ENCODE data around the gene CKLF.

The CKLF gene, protein sequence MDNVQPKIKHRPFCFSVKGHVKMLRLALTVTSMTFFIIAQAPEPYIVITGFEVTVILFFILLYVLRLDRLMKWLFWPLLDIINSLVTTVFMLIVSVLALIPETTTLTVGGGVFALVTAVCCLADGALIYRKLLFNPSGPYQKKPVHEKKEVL

DNA sequence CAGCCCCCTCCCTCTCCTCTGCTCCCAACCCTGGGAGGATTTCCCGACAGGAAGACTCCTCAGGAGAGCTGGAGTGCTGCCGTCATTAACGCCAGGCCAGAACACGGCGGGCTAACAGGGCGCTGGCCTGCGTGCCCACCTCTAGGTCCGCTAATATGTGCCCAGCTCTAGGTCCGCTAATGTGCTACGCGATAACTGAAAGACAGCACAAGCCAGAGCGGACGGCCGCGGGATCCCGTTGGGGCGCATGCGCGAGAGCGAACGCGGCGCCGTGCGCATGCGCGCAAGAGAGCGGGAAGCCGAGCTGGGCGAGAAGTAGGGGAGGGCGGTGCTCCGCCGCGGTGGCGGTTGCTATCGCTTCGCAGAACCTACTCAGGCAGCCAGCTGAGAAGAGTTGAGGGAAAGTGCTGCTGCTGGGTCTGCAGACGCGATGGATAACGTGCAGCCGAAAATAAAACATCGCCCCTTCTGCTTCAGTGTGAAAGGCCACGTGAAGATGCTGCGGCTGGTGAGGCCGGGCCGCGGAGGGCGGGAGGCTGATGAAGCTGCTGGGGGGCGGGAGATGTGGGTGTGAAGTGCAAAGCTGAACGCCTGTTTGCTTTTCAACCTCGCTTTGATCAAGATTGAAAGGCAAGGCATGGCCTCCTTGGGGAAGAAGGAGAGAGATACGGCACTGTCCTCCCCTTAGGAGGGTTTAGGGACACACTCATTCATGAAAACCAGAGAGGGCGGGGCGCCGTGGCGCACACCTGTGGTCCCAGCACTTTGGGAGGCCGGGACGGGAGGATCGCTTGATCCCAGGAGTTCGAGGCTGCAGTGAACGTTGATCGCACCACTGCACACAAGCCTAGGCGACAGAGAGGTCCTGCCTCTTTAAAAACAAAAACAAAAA is at the start of gene CKLF:
Gene CKLF (plus strand): TSS at position 291 of the 892 bp plus-strand sequence. CDS start 140 bp downstream, at position 431.
- peak within 1 kb of the TSS; percentile 91 for H3K4me3 Mint-ChIP-seq
- DNase-seq (ENCODE audit: low spot score in 2 of 2), result peak; percentile 87 to 88
- peaks cover 37% of the 10 kb centered on the region for H3K36me3 Mint-ChIP-seq (ENCODE audit: insufficient read depth)
- H3K27me3 Mint-ChIP-seq, result no peaks in the 10 kb centered on the region
- peak; percentile 81 for ATAC-seq (replicated peaks; ENCODE audit: extremely low read depth, poor library complexity, severe bottlenecking)
- peaks cover 78% of the 10 kb centered on the region for H3K4me1 Mint-ChIP-seq
- peak within 1 kb of the TSS; percentile 96 for H3K27ac Mint-ChIP-seq (ENCODE audit: low read depth)
- H3K9me3 Mint-ChIP-seq, result no peaks in the 10 kb centered on the region

DNA sequence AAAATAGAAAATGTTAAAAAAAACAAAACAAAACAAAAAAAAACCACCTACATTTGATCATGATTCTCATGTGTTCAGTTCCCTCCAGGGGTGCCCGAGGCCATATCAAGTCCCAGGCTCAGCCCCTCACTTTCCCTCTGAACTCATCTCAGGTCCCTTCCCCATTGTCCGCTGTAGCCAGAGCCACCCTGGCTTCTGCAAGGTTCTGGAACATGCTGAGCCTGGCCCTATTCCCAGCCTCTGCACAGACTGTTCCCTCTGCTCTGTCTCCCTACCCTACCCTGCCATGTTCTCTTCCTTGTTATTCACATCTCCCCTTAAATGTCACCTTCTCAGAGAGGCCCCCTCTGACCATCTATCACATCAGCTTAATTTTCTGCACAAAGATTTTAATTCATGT is 49.3 kb upstream of the CKLF start:
- peak overlapping the region; percentile 1 for H3K27ac Mint-ChIP-seq (ENCODE audit: low read depth)
- no peak for ATAC-seq (replicated peaks; ENCODE audit: extremely low read depth, poor library complexity, severe bottlenecking)
- no peak overlapping the region for H3K4me3 Mint-ChIP-seq

DNA sequence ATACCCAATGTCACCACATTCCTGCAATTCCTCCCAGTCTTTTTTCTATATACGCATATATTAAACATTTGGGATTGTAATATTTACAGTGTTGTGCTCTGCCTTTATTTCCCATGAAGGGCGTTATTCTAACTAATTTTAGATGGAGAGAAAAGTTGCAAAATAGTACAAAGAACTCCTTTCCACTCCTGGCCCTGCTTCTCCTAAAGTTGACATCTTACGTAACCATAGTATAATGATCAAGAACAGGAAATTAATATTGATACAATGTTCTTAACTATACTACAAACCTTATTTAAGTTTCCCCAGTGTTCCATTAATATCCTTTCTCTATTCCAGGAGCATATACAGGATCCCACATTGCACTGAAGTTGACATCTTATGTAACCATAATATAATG is 48.8 kb upstream of the CKLF start:
- peaks cover 2% of the 10 kb centered on the region for H3K36me3 Mint-ChIP-seq (ENCODE audit: insufficient read depth)
- no peak for ATAC-seq (replicated peaks; ENCODE audit: extremely low read depth, poor library complexity, severe bottlenecking)

More for the DNA sequence above, 49.3 kb upstream of the CKLF start:
- H3K9me3 Mint-ChIP-seq, result no peaks in the 10 kb centered on the region
- no peaks in the 10 kb centered on the region for H3K27me3 Mint-ChIP-seq
- peaks cover 2% of the 10 kb centered on the region for H3K36me3 Mint-ChIP-seq (ENCODE audit: insufficient read depth)
- no peak for DNase-seq (ENCODE audit: low spot score in 2 of 2)
- peaks cover 6% of the 10 kb centered on the region for H3K4me1 Mint-ChIP-seq

DNA sequence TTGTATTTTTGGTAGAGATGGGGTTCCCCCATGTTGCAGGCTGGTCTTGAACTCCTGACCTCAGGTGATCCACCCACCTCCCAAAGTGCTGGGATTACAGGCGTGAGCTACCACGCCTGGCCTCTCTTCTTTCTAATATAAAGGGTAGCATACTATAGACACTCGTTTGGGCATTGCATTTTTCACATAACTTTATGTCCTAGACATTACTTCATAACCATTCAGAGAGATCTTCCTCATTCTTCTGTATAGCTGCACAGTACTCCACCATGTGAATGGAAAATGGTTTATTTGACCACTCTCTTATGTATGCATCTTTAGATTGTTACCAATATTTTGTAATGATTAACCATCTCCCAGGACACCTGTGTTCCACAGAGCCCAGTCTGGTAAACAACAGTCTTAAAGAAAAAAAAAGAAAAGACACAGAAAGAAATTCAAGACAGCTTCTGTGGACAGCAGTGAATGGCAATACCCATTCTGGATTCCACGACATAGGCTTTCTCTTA is 44.6 kb upstream of the CKLF start:
- peaks cover 2% of the 10 kb centered on the region for H3K36me3 Mint-ChIP-seq (ENCODE audit: insufficient read depth)
- H3K9me3 Mint-ChIP-seq, result no peaks in the 10 kb centered on the region
- no peak overlapping the region for H3K27ac Mint-ChIP-seq (ENCODE audit: low read depth)
- no peak for DNase-seq (ENCODE audit: low spot score in 2 of 2)
- peaks cover 11% of the 10 kb centered on the region for H3K4me1 Mint-ChIP-seq
- H3K4me3 Mint-ChIP-seq, result no peak overlapping the region
- no peaks in the 10 kb centered on the region for H3K27me3 Mint-ChIP-seq
- ATAC-seq (replicated peaks; ENCODE audit: extremely low read depth, poor library complexity, severe bottlenecking), result no peak

More for the DNA sequence above, 48.8 kb upstream of the CKLF start:
- no peak overlapping the region for H3K4me3 Mint-ChIP-seq
- H3K9me3 Mint-ChIP-seq, result no peaks in the 10 kb centered on the region
- H3K27ac Mint-ChIP-seq (ENCODE audit: low read depth), result peak overlapping the region; percentile 1
- peaks cover 8% of the 10 kb centered on the region for H3K4me1 Mint-ChIP-seq
- no peak for DNase-seq (ENCODE audit: low spot score in 2 of 2)
- no peaks in the 10 kb centered on the region for H3K27me3 Mint-ChIP-seq

DNA sequence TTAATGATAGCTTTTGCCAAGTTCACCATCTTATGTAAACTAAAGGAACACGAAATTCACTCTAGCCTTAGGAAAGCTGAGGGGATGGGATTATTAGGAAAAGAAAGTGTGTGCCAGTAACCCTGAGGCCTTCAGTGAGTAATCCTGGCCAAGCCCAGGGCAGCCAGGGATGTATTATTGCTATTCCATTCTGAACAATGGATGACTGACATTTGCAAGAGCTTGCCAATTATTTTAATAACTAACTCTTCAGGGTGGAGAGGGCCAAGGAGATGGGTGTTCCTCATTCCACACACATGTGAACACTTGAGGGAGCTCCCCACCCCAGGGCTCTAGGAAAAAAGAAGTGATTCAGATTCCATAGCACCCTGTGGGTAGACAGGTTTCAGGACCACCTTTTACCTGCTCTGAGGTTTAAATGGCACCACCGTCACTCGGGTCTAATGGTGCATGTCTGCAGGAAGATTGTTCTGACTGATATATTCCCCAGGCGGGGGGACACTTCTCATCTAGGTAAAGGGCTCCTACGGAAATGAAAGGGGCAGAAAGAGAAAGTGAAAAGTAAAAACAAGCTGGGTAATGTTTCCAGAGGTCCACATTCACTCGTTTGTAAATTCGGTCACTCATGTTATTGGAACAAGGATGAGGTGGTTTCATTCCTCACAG is 44.0 kb upstream of the CKLF start:
- Mint-ChIP-seq H3K4me1 (peaks cover 11% of the 10 kb centered on the region), H3K36me3 (ENCODE audit: insufficient read depth) (peaks cover 2% of the 10 kb centered on the region), H3K9me3 (no peaks in the 10 kb centered on the region), H3K27ac (ENCODE audit: low read depth) (no peak overlapping the region), H3K27me3 (no peaks in the 10 kb centered on the region), H3K4me3 (no peak overlapping the region)
- DNase-seq (ENCODE audit: low spot score in 2 of 2) (no peak), ATAC-seq (replicated peaks; ENCODE audit: extremely low read depth, poor library complexity, severe bottlenecking) (no peak)

DNA sequence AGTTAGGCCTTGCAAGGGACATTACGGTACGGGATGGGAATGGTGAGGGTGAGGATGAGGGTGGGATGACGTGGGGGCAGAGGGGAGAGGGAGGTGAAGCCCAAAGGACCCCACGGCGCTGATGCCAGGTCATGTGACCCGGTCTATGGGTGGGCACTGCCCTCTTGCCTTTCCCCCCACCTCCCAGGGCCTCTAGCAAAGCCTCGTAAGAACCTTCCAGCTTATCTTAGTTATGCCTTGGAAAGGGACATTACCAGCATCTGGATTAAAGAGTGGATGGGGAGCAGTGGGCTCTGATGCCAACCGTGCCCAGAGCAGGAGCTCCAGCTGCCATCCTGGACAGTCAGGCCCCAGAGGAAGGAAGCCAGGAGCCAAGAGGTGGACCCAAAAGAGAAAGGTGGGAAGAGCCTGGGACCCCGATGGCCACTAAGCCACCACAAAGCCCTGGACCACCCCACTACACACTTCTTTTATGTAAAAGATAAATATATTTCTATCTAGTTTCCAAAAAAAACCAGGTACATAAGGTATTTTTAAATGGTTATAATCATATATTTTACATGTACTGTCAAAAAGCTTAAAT is 43.4 kb upstream of the CKLF start:
- peaks cover 2% of the 10 kb centered on the region for H3K36me3 Mint-ChIP-seq (ENCODE audit: insufficient read depth)
- no peak overlapping the region for H3K27ac Mint-ChIP-seq (ENCODE audit: low read depth)
- H3K4me3 Mint-ChIP-seq, result no peak overlapping the region
- H3K9me3 Mint-ChIP-seq, result no peaks in the 10 kb centered on the region
- no peaks in the 10 kb centered on the region for H3K27me3 Mint-ChIP-seq
- ATAC-seq (replicated peaks; ENCODE audit: extremely low read depth, poor library complexity, severe bottlenecking) (no peak), DNase-seq (ENCODE audit: low spot score in 2 of 2) (no peak)
- H3K4me1 Mint-ChIP-seq, result peaks cover 11% of the 10 kb centered on the region

DNA sequence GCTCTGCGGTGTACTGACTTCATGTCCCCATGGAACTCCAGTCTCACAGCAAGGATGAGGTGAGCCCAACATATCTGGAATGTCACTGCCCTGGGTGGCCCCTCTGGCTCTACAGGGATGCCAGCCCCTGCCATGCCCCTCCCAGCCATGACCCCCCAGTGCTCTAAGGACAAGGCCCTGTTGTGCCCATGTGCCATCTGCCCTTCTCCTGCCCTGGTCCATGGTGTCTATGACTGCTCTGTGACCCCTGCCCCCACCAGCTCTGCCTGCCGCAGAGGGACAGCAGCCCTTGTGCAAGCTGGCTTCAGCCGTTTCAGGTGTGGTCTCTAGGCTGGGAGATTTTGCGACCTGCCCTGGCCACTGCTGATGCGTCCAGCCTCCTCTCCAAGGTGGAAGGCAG is 42.8 kb upstream of the CKLF start:
- H3K27ac Mint-ChIP-seq (ENCODE audit: low read depth), result no peak overlapping the region
- no peak overlapping the region for H3K4me3 Mint-ChIP-seq
- no peak for ATAC-seq (replicated peaks; ENCODE audit: extremely low read depth, poor library complexity, severe bottlenecking)
- no peaks in the 10 kb centered on the region for H3K9me3 Mint-ChIP-seq
- peaks cover 2% of the 10 kb centered on the region for H3K36me3 Mint-ChIP-seq (ENCODE audit: insufficient read depth)
- H3K4me1 Mint-ChIP-seq, result peaks cover 11% of the 10 kb centered on the region
- no peaks in the 10 kb centered on the region for H3K27me3 Mint-ChIP-seq
- DNase-seq (ENCODE audit: low spot score in 2 of 2), result no peak

DNA sequence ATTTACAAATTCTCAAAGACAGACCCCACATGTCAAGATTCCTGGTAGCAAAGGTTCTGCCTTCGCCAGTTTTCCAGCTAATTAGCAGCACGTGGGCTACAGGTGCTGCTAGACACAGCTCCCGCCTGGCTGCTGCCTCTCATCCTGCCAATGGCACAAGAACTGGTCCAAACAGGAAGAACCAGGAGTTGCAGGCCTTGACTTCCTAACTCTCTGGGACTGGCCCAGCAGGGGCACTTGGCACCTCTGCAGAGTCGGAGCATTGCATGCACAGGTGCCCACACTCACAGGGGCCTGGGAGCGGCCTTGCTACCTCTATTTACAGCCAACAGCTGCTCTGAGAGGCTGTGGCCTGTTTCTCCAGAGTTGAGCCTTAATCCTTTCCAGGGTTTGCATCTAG is 42.1 kb upstream of the CKLF start:
- H3K27ac Mint-ChIP-seq (ENCODE audit: low read depth), result no peak overlapping the region
- no peaks in the 10 kb centered on the region for H3K9me3 Mint-ChIP-seq
- no peaks in the 10 kb centered on the region for H3K27me3 Mint-ChIP-seq
- peaks cover 17% of the 10 kb centered on the region for H3K4me1 Mint-ChIP-seq
- DNase-seq (ENCODE audit: low spot score in 2 of 2), result no peak
- no peak for ATAC-seq (replicated peaks; ENCODE audit: extremely low read depth, poor library complexity, severe bottlenecking)
- peaks cover 2% of the 10 kb centered on the region for H3K36me3 Mint-ChIP-seq (ENCODE audit: insufficient read depth)
- no peak overlapping the region for H3K4me3 Mint-ChIP-seq

DNA sequence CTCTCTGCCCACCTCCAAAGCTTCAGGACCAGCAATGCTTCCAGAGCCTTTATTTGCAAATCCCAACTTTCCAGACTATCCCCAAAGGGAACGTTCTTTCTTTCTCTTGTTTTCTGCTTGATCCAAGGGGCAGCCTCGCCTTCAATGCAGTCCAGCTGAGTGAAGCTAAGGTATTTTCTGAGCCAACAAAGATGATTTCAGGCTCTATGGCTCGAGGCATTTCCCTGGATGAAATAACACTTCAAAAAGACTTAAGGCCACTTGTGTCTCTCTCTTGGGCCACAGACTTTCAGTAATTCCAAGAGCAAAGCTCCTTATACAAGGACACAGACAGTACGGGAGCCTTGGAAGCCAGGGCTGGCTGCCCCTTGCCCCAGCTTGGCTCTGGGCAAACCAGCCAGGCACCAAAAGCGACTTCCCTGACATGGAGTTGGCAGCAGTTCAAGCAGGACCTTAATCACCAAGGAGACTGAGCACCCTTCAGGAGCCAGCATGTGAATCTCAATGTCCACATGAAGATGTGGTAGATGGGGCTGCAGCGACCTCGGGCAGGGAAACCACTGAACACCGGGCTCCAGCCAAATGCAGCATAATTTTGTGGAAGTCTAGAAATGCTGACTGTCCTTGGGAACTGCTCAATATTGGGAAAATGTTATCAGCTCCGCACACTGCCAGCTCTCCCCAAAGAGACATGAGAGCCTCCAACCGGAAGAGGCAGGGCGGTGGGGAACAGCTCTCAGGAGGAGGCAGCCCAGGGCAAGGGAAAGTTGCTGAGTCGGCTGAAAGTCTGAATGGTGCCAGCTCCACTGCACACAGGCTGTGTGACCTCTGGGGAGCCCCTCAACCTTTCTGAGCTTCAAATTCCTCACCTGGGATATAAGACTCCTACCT is 41.4 kb upstream of the CKLF start:
- no peaks in the 10 kb centered on the region for H3K9me3 Mint-ChIP-seq
- ATAC-seq (replicated peaks; ENCODE audit: extremely low read depth, poor library complexity, severe bottlenecking) (no peak), DNase-seq (ENCODE audit: low spot score in 2 of 2) (no peak)
- H3K4me1 Mint-ChIP-seq, result peaks cover 24% of the 10 kb centered on the region
- peaks cover 1% of the 10 kb centered on the region for H3K36me3 Mint-ChIP-seq (ENCODE audit: insufficient read depth)
- H3K4me3 Mint-ChIP-seq, result no peak overlapping the region
- H3K27me3 Mint-ChIP-seq, result no peaks in the 10 kb centered on the region
- H3K27ac Mint-ChIP-seq (ENCODE audit: low read depth), result no peak overlapping the region

DNA sequence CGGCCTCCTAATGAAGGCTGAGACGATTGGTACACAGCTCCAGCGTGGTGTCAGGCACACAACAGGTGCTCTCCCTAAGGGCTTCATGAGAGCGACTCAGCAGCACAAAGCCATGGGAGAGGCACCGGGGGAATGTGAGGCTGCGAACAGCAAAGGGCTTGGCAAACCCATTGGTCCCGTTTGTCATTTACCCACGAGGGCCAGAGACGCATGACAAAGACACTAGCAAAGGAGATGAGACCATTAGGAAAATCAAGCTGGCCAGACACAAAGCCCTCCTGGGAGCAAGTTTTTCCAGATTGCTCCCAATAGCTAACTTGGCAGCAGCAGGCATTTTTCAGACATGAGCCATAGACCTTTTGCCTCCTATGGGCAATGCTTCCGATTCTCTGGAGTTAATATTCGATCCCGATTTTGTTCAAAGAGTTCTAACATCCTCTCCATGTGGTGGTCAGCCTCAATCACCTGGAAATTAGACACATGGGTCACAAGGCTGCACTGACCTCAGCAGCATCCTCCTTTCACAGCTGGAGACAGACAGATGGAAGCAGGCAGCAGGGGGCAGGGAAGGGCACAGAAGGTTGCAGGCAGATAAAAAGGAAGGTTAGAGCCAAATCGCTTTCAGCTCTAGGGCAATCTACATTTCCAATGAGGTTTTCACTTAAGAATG is 40.6 kb upstream of the CKLF start:
- H3K36me3 Mint-ChIP-seq (ENCODE audit: insufficient read depth), result peaks cover 3% of the 10 kb centered on the region
- no peaks in the 10 kb centered on the region for H3K27me3 Mint-ChIP-seq
- no peak overlapping the region for H3K4me3 Mint-ChIP-seq
- H3K27ac Mint-ChIP-seq (ENCODE audit: low read depth), result no peak overlapping the region
- H3K9me3 Mint-ChIP-seq, result no peaks in the 10 kb centered on the region
- peaks cover 32% of the 10 kb centered on the region for H3K4me1 Mint-ChIP-seq
- DNase-seq (ENCODE audit: low spot score in 2 of 2) (no peak), ATAC-seq (replicated peaks; ENCODE audit: extremely low read depth, poor library complexity, severe bottlenecking) (no peak)

DNA sequence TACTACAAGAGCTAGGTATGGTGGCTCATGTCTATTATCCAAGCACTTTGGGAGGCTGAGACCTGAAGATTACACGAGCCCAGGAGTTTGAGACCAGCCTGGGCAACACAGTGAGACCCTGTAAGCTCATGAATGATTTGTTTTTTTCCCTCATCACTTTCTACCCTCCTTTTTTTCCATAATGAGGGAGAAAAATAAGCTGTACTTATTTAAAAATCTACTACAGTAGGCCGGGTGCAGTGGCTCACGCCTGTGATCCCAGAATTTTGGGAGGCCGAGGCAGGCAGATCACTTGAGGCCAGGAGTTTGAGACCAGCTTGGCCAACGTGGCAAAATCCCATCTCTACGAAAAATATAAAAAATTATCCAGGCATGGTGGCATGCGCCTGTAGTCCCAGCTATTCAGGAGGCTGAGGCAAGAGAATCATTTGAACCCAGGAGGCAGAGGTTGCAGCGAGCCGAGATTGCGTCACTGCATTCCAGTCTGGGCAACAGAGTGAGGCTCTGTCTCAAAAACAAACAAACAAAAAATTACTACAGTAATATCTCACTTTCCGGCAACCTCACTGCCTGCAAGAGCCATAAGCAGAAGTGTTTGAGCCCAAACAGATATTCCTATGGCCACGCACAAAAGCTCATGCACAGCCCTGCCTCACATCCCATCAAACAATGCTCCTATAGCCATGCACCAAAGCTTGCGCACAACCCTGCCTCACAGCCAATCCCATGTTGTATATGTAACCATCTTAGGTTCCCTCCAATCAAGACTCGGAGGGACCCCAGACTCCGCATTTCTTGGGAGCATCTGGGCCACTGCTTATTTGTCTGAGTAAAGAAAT is 39.9 kb upstream of the CKLF start:
- H3K27ac Mint-ChIP-seq (ENCODE audit: low read depth), result peak overlapping the region; percentile 75
- DNase-seq (ENCODE audit: low spot score in 2 of 2) (no peak), ATAC-seq (replicated peaks; ENCODE audit: extremely low read depth, poor library complexity, severe bottlenecking) (no peak)
- peaks cover 39% of the 10 kb centered on the region for H3K4me1 Mint-ChIP-seq
- H3K4me3 Mint-ChIP-seq, result no peak overlapping the region
- peaks cover 2% of the 10 kb centered on the region for H3K36me3 Mint-ChIP-seq (ENCODE audit: insufficient read depth)
- no peaks in the 10 kb centered on the region for H3K27me3 Mint-ChIP-seq
- H3K9me3 Mint-ChIP-seq, result no peaks in the 10 kb centered on the region
